ENCODE data around the gene ACBD7. TPM values are rescaled to one million over a fixed set of nuclear protein-coding genes. Genes with fewer than 3 reads are reported as not detected.

Gene ACBD7
- total and polyA plus RNA-seq, 2 donors (not counting 1 experiment from before 2014, with no cell fraction given) = 0.09 to 0.54 TPM

DNA sequence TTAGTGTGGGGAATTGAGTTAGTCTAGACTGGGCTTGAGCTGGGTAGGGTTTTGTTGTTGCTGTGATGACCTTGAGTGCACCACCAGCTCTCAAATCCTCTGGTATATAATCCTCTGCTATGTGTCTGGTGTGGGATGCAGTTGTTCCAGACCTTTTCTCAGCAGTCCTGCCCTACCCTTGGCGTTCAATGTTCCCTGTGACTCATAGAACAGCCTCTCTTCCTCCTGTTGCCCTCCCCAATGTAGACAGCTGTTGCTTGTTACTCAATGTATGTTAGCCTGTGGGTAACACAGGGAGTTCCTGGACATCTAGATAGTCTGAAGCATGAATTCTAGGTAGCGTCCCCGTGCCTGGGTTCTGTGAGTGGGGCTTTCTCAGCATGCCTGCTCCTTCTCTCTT is 19.8 kb downstream of the ACBD7 start:
- no peaks in the 10 kb centered on the region for H3K4me1 Mint-ChIP-seq
- CTCF ChIA-PET = no interaction called here
- 100% methylated on average over 2 of the region's 3 CpGs for WGBS (ENCODE audit: insufficient coverage)

DNA sequence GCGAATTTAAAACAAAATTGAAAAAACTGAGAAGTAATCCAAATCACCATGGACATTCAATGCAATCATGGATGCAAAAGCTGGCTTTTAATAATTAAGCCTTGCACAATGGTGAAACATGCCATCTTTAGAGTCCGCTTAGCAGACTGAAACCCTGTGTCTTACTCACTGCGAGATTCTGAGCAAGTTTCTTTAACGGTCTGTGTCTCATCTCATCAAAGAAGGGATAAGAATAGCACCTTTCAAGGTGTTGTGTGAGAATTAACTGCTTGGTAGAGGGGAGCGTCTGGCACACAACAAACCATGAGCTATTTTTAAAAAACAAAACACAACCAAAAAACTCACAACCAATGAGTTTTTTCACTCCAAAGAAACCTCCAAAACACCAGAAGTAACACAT is 21.4 kb downstream of the ACBD7 start:
- WGBS (ENCODE audit: insufficient coverage) = 93% methylated on average over 3 of the region's 5 CpGs
- no peak for ATAC-seq (ENCODE audit: low read depth)
- no peaks in the 10 kb centered on the region for H4K20me1 ChIP-seq (ENCODE audit: control insufficient read depth, insufficient read depth, low read length, poor library complexity, severe bottlenecking)
- POLR2A ChIA-PET = no interaction called here
- H3K79me2 ChIP-seq (ENCODE audit: control insufficient read depth, insufficient read depth, low read length) = no peaks in the 10 kb centered on the region
- Mint-ChIP-seq H3K4me3 (no peak overlapping the region), H3K27me3 (peaks cover 28% of the 10 kb centered on the region), H3K9me3 (ENCODE audit: insufficient read depth) (no peaks in the 10 kb centered on the region), H3K27ac (no peak overlapping the region), H3K4me1 (no peaks in the 10 kb centered on the region)
- H3K9me3 ChIP-seq (ENCODE audit: control extremely low read depth in 1 of 3, control insufficient read depth in 2 of 3, insufficient read depth in 1 of 3, low read length in 2 of 3) = peaks cover 0 to 6% (median 3%) of the 10 kb centered on the region in 3 donors
- H3K27ac ChIP-seq (ENCODE audit: low read length in 2 of 2) = no peak overlapping the region
- no peaks in the 10 kb centered on the region for H3K36me3 ChIP-seq (replicated peaks in 1 of 2; ENCODE audit: control extremely low read depth in 1 of 2, control insufficient read depth in 1 of 2, extremely low read depth in 1 of 2, insufficient read depth in 2 of 2, low read length in 1 of 2)
- TF ChIP-seq EZH2 (IDR thresholded peaks at IDR 0.05; ENCODE audit: borderline replicate concordance, insufficient read depth, low read depth, low read length, poor library complexity, severe bottlenecking) = no peak
- TF ChIP-seq, protein P1, sequence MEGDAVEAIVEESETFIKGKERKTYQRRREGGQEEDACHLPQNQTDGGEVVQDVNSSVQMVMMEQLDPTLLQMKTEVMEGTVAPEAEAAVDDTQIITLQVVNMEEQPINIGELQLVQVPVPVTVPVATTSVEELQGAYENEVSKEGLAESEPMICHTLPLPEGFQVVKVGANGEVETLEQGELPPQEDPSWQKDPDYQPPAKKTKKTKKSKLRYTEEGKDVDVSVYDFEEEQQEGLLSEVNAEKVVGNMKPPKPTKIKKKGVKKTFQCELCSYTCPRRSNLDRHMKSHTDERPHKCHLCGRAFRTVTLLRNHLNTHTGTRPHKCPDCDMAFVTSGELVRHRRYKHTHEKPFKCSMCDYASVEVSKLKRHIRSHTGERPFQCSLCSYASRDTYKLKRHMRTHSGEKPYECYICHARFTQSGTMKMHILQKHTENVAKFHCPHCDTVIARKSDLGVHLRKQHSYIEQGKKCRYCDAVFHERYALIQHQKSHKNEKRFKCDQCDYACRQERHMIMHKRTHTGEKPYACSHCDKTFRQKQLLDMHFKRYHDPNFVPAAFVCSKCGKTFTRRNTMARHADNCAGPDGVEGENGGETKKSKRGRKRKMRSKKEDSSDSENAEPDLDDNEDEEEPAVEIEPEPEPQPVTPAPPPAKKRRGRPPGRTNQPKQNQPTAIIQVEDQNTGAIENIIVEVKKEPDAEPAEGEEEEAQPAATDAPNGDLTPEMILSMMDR (IDR thresholded peaks at IDR 0.05) = no peak
- H2AFZ ChIP-seq (ENCODE audit: insufficient read depth, low read depth, low read length, poor library complexity, severe bottlenecking) = no peak overlapping the region
- H3K4me2 ChIP-seq (replicated peaks; ENCODE audit: low read depth, low read length, poor library complexity, severe bottlenecking) = no peak overlapping the region
- H3K4me3 ChIP-seq (ENCODE audit: control extremely low read depth in 1 of 5, extremely low read depth in 1 of 5, insufficient read depth in 1 of 5, low read depth in 2 of 5, low read length in 4 of 5) = no peak overlapping the region
- H3K9ac ChIP-seq (ENCODE audit: low read length) = no peak overlapping the region
- peaks cover 0 to 8% (median 2%) of the 10 kb centered on the region in 4 experiments for H3K27me3 ChIP-seq (replicated peaks in 1 of 4; ENCODE audit: control extremely low read depth in 1 of 4, control insufficient read depth in 3 of 4, insufficient read depth in 4 of 4, low read length in 3 of 4)
- DNase-seq = no peak
- H3K4me1 ChIP-seq (ENCODE audit: control insufficient read depth in 2 of 2, insufficient read depth in 2 of 2, low read length in 2 of 2) = no peaks in the 10 kb centered on the region
- CTCF ChIA-PET = no interaction called here
- intact Hi-C loops (cut with micrococcal nuclease) = no loop called here

More for the DNA sequence above, 19.8 kb downstream of the ACBD7 start:
- Histone ChIP-seq H3K27me3 (replicated peaks in 1 of 4; ENCODE audit: control extremely low read depth in 1 of 4, control insufficient read depth in 3 of 4, insufficient read depth in 4 of 4, low read length in 3 of 4) (peaks cover 0 to 6% (median 2%) of the 10 kb centered on the region in 4 experiments), H3K36me3 (replicated peaks in 1 of 2; ENCODE audit: control extremely low read depth in 1 of 2, control insufficient read depth in 1 of 2, extremely low read depth in 1 of 2, insufficient read depth in 2 of 2, low read length in 1 of 2) (no peaks in the 10 kb centered on the region), H3K4me2 (replicated peaks; ENCODE audit: low read depth, low read length, poor library complexity, severe bottlenecking) (no peak overlapping the region), H3K9me3 (ENCODE audit: control extremely low read depth in 1 of 3, control insufficient read depth in 2 of 3, insufficient read depth in 1 of 3, low read length in 2 of 3) (peaks cover 0 to 6% (median 3%) of the 10 kb centered on the region in 3 donors), H4K20me1 (ENCODE audit: control insufficient read depth, insufficient read depth, low read length, poor library complexity, severe bottlenecking) (no peaks in the 10 kb centered on the region), H3K4me1 (ENCODE audit: control insufficient read depth in 2 of 2, insufficient read depth in 2 of 2, low read length in 2 of 2) (no peaks in the 10 kb centered on the region), H3K79me2 (ENCODE audit: control insufficient read depth, insufficient read depth, low read length) (no peaks in the 10 kb centered on the region), H3K27ac (ENCODE audit: low read length in 2 of 2) (no peak overlapping the region), H2AFZ (ENCODE audit: insufficient read depth, low read depth, low read length, poor library complexity, severe bottlenecking) (no peak overlapping the region), H3K4me3 (ENCODE audit: control extremely low read depth in 1 of 5, extremely low read depth in 1 of 5, insufficient read depth in 1 of 5, low read depth in 2 of 5, low read length in 4 of 5) (no peak overlapping the region), H3K9ac (ENCODE audit: low read length) (no peak overlapping the region)
- ATAC-seq (ENCODE audit: low read depth) (no peak), DNase-seq (no peak)
- TF ChIP-seq, protein P1 (IDR thresholded peaks at IDR 0.05) = no peak
- no peak for TF ChIP-seq EZH2 (IDR thresholded peaks at IDR 0.05; ENCODE audit: borderline replicate concordance, insufficient read depth, low read depth, low read length, poor library complexity, severe bottlenecking)
- Mint-ChIP-seq H3K9me3 (ENCODE audit: insufficient read depth) (no peaks in the 10 kb centered on the region), H3K27me3 (peaks cover 28% of the 10 kb centered on the region), H3K27ac (no peak overlapping the region), H3K4me3 (no peak overlapping the region)
- intact Hi-C loops (cut with micrococcal nuclease) = no loop called here
- POLR2A ChIA-PET = no interaction called here
